Mesendoderm (in vitro differentiated cells): ENCODE results near the gene MINDY2.

Experiments used
- DNase-seq: peaks from one replicate; pipeline ENCODE4 v3.0.0; 2013
- H2AK5ac ChIP-seq: 2 replicates; pipeline ENCODE4 v1.6.1; 2013; ENCODE audit warnings: low read length, inconsistent platforms
- H2BK120ac ChIP-seq: 2 replicates; pipeline ENCODE4 v1.6.1; 2013; ENCODE audit warnings: low read depth, mild to moderate bottlenecking, low read length, moderate library complexity, mixed read lengths
- H2BK15ac ChIP-seq: replicated peaks from 2 replicates; pipeline ENCODE4 v1.6.1; 2013; ENCODE audit warnings: low read depth, mild to moderate bottlenecking, moderate library complexity
- H2BK5ac ChIP-seq: 2 replicates; pipeline ENCODE4 v1.6.1; 2013; ENCODE audit warnings: low read length, inconsistent platforms
- H3K18ac ChIP-seq: 2 replicates; pipeline ENCODE4 v1.6.1; 2013; ENCODE audit warnings: mild to moderate bottlenecking, low read length, mixed read lengths
- H3K23ac ChIP-seq: one replicate; pipeline ENCODE4 v1.6.1; 2013; ENCODE audit warnings: low read length
- H3K27ac ChIP-seq: 2 replicates; pipeline ENCODE4 v1.5.1; 2013; ENCODE audit warnings: low read depth, mild to moderate bottlenecking, inconsistent platforms, low read length, moderate library complexity
- H3K27me3 ChIP-seq: 2 replicates; pipeline ENCODE4 v1.6.1; 2013; ENCODE audit warnings: low read length, control low read depth, mild to moderate bottlenecking, inconsistent platforms; ENCODE audit not compliant: insufficient read depth, poor library complexity
- H3K36me3 ChIP-seq: 2 replicates; pipeline ENCODE4 v1.6.1; 2013; ENCODE audit warnings: low read length, inconsistent platforms; ENCODE audit not compliant: control insufficient read depth, insufficient read depth
- H3K4ac ChIP-seq: one replicate; pipeline ENCODE4 v1.6.1; 2013; ENCODE audit warnings: low read depth, mild to moderate bottlenecking, low read length, moderate library complexity
- H3K4me1 ChIP-seq: 2 replicates; pipeline ENCODE4 v1.6.1; 2013; ENCODE audit warnings: low read depth, low read length, inconsistent platforms; ENCODE audit not compliant: control insufficient read depth
- H3K4me2 ChIP-seq: 2 replicates; pipeline ENCODE4 v1.6.1; 2013; ENCODE audit warnings: low read length
- H3K4me3 ChIP-seq: 2 replicates; pipeline ENCODE4 v1.5.1; 2013; ENCODE audit warnings: mild to moderate bottlenecking, low read length
- H3K56ac ChIP-seq: one replicate; pipeline ENCODE4 v1.6.1; 2013; ENCODE audit warnings: low read length
- H3K79me1 ChIP-seq: 2 replicates; pipeline ENCODE4 v1.6.1; 2013; ENCODE audit warnings: low read length, inconsistent platforms
- H3K79me2 ChIP-seq: 2 replicates; pipeline ENCODE4 v1.6.1; 2013; ENCODE audit warnings: mild to moderate bottlenecking, low read length; ENCODE audit not compliant: control insufficient read depth, insufficient read depth
- H3K9ac ChIP-seq: 2 replicates; pipeline ENCODE4 v1.6.1; 2013; ENCODE audit warnings: low read length, inconsistent platforms
- H4K5ac ChIP-seq: one replicate; pipeline ENCODE4 v1.6.1; 2013; ENCODE audit warnings: low read length
- H4K8ac ChIP-seq: one replicate; pipeline ENCODE4 v1.6.1; 2013; ENCODE audit warnings: low read depth, mild to moderate bottlenecking, control low read depth, low read length, moderate library complexity
- WGBS: extraction: QIAGEN DNeasy Blood & Tissue Kit; methylation state at CpG from one replicate; pipeline ENCODE4 v1.1.7; 2013; ENCODE audit warnings: low lambda C conversion rate, missing lambda C conversion rate; ENCODE audit not compliant: insufficient coverage; ENCODE audit errors: extremely low coverage; 5-methylcytosine and 5-hydroxymethylcytosine counted together

MINDY2 gene

DNA sequence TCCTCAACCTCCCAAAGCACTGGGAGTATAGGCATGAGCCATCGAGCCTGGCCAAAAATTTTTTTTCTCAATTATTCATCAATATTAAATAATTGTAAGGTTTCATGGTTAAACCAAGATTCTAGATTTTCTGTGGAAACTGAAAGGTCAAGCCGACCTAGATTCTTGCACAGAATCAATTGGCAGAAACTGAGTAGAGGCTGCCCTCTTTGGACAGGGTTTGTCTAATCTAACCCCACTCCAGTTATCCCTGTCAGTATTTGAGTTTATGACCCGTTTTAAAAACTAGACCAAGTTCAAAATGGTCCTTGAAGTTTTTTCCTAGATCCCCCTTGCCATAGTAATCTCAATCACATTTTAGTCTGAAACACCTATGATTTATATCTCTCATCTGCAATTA lies 13.0 kb upstream of the MINDY2 start:
- H3K9ac ChIP-seq = no peak overlapping the region
- no peak overlapping the region for H2AK5ac ChIP-seq
- H4K5ac ChIP-seq = no peak overlapping the region
- no peak overlapping the region for H2BK15ac ChIP-seq
- no peak overlapping the region for H3K18ac ChIP-seq
- H3K36me3 ChIP-seq = no peaks in the 10 kb centered on the region
- DNase-seq = no peak
- H3K4me3 ChIP-seq = no peak overlapping the region
- no peaks in the 10 kb centered on the region for H3K79me2 ChIP-seq
- no peaks in the 10 kb centered on the region for H3K4me1 ChIP-seq
- H2BK5ac ChIP-seq = no peak overlapping the region
- H3K4me2 ChIP-seq = no peak overlapping the region
- H3K27me3 ChIP-seq = no peaks in the 10 kb centered on the region
- no peak overlapping the region for H3K23ac ChIP-seq
- WGBS = no CpG with 5 or more reads among the region's 3 CpGs
- H4K8ac ChIP-seq = no peak overlapping the region
- no peak overlapping the region for H3K56ac ChIP-seq
- no peak overlapping the region for H3K4ac ChIP-seq
- H2BK120ac ChIP-seq = no peak overlapping the region
- no peaks in the 10 kb centered on the region for H3K79me1 ChIP-seq
- no peak overlapping the region for H3K27ac ChIP-seq

DNA sequence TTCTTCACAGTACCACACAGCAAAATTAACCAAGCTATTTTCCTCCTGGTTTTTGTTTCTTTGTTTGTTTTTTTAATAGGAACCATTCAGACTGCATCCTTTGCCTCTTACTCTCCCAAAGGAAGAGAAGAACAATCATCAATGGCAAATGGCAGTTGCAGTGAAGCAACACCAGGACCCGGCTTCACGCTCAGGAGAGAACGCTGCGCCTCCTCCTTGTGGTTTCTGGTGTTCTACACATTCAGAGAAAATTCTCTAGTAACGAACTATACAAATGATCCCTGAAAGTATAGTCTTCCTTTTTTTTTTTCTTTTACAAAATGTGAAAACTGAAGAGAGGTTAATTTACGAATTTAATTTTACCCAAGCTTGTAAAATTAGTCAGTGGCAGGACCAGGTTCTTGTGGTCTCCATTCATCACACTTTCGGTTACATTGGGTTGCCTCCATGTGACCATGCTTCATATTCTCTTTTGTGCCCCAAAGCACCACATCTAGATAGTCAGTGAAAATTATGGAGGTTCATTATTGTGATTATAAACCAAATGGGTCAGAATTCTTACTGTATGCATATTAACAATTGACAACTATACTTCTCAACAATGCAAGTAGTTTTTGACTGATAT lies 10.6 kb upstream of the MINDY2 start:
- H4K8ac ChIP-seq = no peak overlapping the region
- no peak overlapping the region for H2BK120ac ChIP-seq
- H3K4ac ChIP-seq = no peak overlapping the region
- H3K27me3 ChIP-seq = no peaks in the 10 kb centered on the region
- H3K23ac ChIP-seq = no peak overlapping the region
- H3K4me2 ChIP-seq = no peak overlapping the region
- no peak overlapping the region for H2BK5ac ChIP-seq
- H4K5ac ChIP-seq = no peak overlapping the region
- peak; percentile 22 for DNase-seq
- no peak overlapping the region for H3K9ac ChIP-seq
- H3K4me3 ChIP-seq = no peak overlapping the region
- no peak overlapping the region for H3K56ac ChIP-seq
- H2BK15ac ChIP-seq = no peak overlapping the region
- H3K79me2 ChIP-seq = no peaks in the 10 kb centered on the region
- H3K18ac ChIP-seq = no peak overlapping the region
- no peaks in the 10 kb centered on the region for H3K79me1 ChIP-seq
- no peaks in the 10 kb centered on the region for H3K36me3 ChIP-seq
- H3K4me1 ChIP-seq = no peaks in the 10 kb centered on the region
- H3K27ac ChIP-seq = no peak overlapping the region
- no CpG with 5 or more reads among the region's 7 CpGs for WGBS
- no peak overlapping the region for H2AK5ac ChIP-seq

DNA sequence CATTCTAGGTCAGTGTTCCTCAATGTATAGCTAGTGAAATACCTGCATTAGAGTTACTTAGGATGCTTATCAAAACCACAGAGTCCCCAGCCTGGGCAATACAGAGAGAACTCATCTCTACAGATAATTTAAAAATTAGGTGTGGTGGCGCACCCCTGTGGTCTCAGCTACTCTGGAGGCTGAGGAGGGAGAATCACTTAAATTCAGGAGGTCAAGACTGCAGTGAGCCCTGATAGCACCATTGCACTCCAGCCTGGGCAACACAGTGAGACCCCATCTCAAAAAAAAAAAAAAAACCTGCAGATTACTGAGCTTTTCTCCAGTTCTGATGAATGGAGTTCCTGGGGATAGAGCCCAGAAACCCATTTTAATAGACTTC lies 10.1 kb upstream of the MINDY2 start:
- H3K23ac ChIP-seq = no peak overlapping the region
- DNase-seq = no peak
- no peak overlapping the region for H3K4ac ChIP-seq
- H3K4me2 ChIP-seq = no peak overlapping the region
- no peak overlapping the region for H4K8ac ChIP-seq
- no peak overlapping the region for H3K4me3 ChIP-seq
- H3K36me3 ChIP-seq = no peaks in the 10 kb centered on the region
- H3K4me1 ChIP-seq = no peaks in the 10 kb centered on the region
- H3K56ac ChIP-seq = no peak overlapping the region
- no peaks in the 10 kb centered on the region for H3K79me2 ChIP-seq
- H2AK5ac ChIP-seq = no peak overlapping the region
- WGBS = no CpG with 5 or more reads among the region's 1 CpG
- H3K27ac ChIP-seq = no peak overlapping the region
- no peak overlapping the region for H3K18ac ChIP-seq
- no peak overlapping the region for H3K9ac ChIP-seq
- no peaks in the 10 kb centered on the region for H3K79me1 ChIP-seq
- no peak overlapping the region for H2BK15ac ChIP-seq
- H2BK5ac ChIP-seq = no peak overlapping the region
- H2BK120ac ChIP-seq = no peak overlapping the region
- no peaks in the 10 kb centered on the region for H3K27me3 ChIP-seq
- H4K5ac ChIP-seq = no peak overlapping the region

DNA sequence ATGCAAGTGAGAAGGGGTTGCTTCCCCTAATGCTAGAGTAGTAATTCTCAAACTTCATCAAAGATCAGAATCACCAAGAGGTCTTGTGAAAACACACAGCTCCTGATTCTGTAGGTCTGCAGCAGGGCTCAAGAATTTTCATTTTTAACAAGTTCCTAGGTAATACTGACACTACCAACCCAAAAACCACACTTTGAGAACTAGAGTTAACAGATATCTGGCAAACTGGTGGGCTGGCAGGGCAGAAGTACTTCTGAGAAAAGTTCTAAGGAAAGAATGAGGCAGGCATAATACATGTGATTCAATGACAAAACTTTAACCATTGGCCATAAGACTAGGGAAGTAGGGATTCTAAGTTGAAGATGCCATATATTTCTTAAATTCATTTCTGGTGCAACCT lies 8.8 kb upstream of the MINDY2 start:
- Histone ChIP-seq H3K4me3 (no peak overlapping the region), H2BK120ac (no peak overlapping the region), H3K18ac (no peak overlapping the region), H3K27me3 (no peaks in the 10 kb centered on the region), H2AK5ac (no peak overlapping the region), H3K4ac (no peak overlapping the region), H3K9ac (no peak overlapping the region), H3K27ac (no peak overlapping the region), H3K79me2 (no peaks in the 10 kb centered on the region), H4K5ac (no peak overlapping the region), H2BK15ac (no peak overlapping the region), H3K4me2 (no peak overlapping the region), H3K79me1 (no peaks in the 10 kb centered on the region), H3K56ac (no peak overlapping the region), H3K4me1 (no peaks in the 10 kb centered on the region), H4K8ac (no peak overlapping the region), H2BK5ac (no peak overlapping the region), H3K23ac (no peak overlapping the region), H3K36me3 (no peaks in the 10 kb centered on the region)
- no peak for DNase-seq

DNA sequence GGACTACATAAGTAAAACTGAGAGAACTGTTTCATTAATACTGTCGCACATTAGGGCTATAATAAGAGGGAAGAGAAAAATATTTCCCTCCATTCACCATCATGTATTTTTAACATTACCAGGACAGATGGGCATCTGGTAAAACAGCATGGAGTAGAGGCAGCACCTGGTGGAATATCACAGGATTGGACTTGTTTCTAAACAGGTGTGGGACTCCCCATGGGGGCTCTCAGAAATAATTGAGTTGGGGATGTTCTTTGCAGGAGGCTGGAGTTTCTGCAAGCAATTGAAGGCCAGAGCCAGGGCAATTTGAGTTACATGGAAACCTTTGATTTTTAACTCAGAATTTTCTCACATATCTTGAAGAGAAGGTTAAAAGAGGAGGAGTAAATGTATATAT lies 8.4 kb upstream of the MINDY2 start:
- Histone ChIP-seq H3K4me2 (no peak overlapping the region), H4K8ac (no peak overlapping the region), H3K4me3 (no peak overlapping the region), H3K9ac (no peak overlapping the region), H2BK15ac (no peak overlapping the region), H3K18ac (no peak overlapping the region), H4K5ac (no peak overlapping the region), H3K56ac (no peak overlapping the region), H3K4ac (no peak overlapping the region), H3K36me3 (no peaks in the 10 kb centered on the region), H3K4me1 (no peaks in the 10 kb centered on the region), H2AK5ac (no peak overlapping the region), H3K79me1 (no peaks in the 10 kb centered on the region), H3K79me2 (no peaks in the 10 kb centered on the region), H3K27me3 (no peaks in the 10 kb centered on the region), H3K27ac (no peak overlapping the region), H2BK120ac (no peak overlapping the region), H3K23ac (no peak overlapping the region), H2BK5ac (no peak overlapping the region)
- WGBS = no CpG with 5 or more reads among the region's 1 CpG
- no peak for DNase-seq

DNA sequence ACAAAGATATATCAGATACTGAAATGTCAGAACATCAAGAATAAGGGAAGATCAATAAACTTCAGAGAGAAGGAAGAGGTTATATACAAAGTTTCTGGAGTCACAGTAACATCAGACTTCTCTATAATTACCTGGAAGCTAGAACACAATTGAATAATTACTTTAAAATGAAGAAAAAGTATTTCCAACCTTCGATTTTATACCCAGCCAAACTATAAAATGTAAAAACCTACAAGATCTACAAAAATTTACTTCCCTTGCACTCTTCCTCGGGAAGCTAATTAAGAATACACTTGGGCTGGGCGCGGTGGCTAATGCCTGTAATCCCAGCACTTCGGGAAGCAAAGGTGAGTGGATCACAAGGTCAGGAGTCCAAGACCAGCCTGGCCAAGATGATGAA lies 6.6 kb upstream of the MINDY2 start:
- no peak overlapping the region for H4K5ac ChIP-seq
- H3K27me3 ChIP-seq = no peaks in the 10 kb centered on the region
- no peak overlapping the region for H3K4me2 ChIP-seq
- H2AK5ac ChIP-seq = no peak overlapping the region
- no peak overlapping the region for H3K18ac ChIP-seq
- no peak overlapping the region for H3K56ac ChIP-seq
- WGBS = no CpG with 5 or more reads among the region's 5 CpGs
- no peak overlapping the region for H3K4me3 ChIP-seq
- no peak overlapping the region for H4K8ac ChIP-seq
- no peak overlapping the region for H2BK15ac ChIP-seq
- no peak overlapping the region for H3K9ac ChIP-seq
- no peak overlapping the region for H3K23ac ChIP-seq
- H2BK5ac ChIP-seq = no peak overlapping the region
- DNase-seq = no peak
- no peak overlapping the region for H3K4ac ChIP-seq
- H3K27ac ChIP-seq = no peak overlapping the region
- H3K79me1 ChIP-seq = no peaks in the 10 kb centered on the region
- H3K4me1 ChIP-seq = no peaks in the 10 kb centered on the region
- H3K79me2 ChIP-seq = no peaks in the 10 kb centered on the region
- no peaks in the 10 kb centered on the region for H3K36me3 ChIP-seq
- no peak overlapping the region for H2BK120ac ChIP-seq
